Fibroblast of the aortic adventitia (primary cell): ENCODE results near the gene RUSC1. TPM values are rescaled to one million over a fixed set of nuclear protein-coding genes. Genes with fewer than 3 reads are reported as not detected.
"Not testable (repeated sequence)": the region's sequence is repeated elsewhere in the genome, so short reads cannot be mapped to it uniquely, and the experiment has no call there.

Source experiments
- DNase-seq: peaks from one replicate; pipeline ENCODE4 v3.0.0-alpha.2; 2010; ENCODE audit warnings: low read depth
- H3K4me3 ChIP-seq: 2 replicates; pipeline ENCODE4 v1.5.1; 2011; ENCODE audit warnings: low read depth, mild to moderate bottlenecking, control low read depth, low read length, moderate library complexity
- CTCF ChIP-seq: IDR thresholded peaks from 2 replicates; pipeline ENCODE4 v1.5.1; 2011; ENCODE audit warnings: mild to moderate bottlenecking, low read length, control low read depth, inconsistent platforms; ENCODE audit not compliant: insufficient read depth
- total RNA-seq: library from RNA; depleted of rRNA; stranded (reverse); fragments of >200 nt; gene quantifications from 2 replicates; pipeline ENCODE4 v1.2.3, GENCODE V29; 2012; ENCODE audit warnings: low replicate concordance

The RUSC1 gene
- total RNA-seq, 1 donor: 23.0 TPM

- TF ChIP-seq CTCF: no peak
- DNase-seq: no peak
- H3K4me3 ChIP-seq: no peak overlapping the region
Measured at GRCh38 chr1:155287987-155288543, 32.6 kb upstream of the RUSC1 start.

- DNase-seq, H3K4me3 ChIP-seq: not testable (repeated sequence)
Measured at GRCh38 chr1:155291006-155291405, 29.7 kb upstream of the RUSC1 start.

GRCh38 chr1:155293086-155293749, 27.5 kb upstream of the RUSC1 start:
- DNase-seq: no peak
- no peak overlapping the region for H3K4me3 ChIP-seq
- no peak for TF ChIP-seq CTCF

- no peak overlapping the region for H3K4me3 ChIP-seq
- no peak for TF ChIP-seq CTCF
- no peak for DNase-seq
Measured at GRCh38 chr1:155294520-155295182, 26.0 kb upstream of the RUSC1 start.

- no peak overlapping the region for H3K4me3 ChIP-seq
- TF ChIP-seq CTCF: no peak
- no peak for DNase-seq
Measured at GRCh38 chr1:155295183-155295941, 25.3 kb upstream of the RUSC1 start.

GRCh38 chr1:155295942-155296267, 24.8 kb upstream of the RUSC1 start:
- no peak overlapping the region for H3K4me3 ChIP-seq
- DNase-seq: no peak
- TF ChIP-seq CTCF: no peak

GRCh38 chr1:155296661-155297060, 24.0 kb upstream of the RUSC1 start:
- no peak overlapping the region for H3K4me3 ChIP-seq
- no peak for TF ChIP-seq CTCF
- DNase-seq: no peak
